ENCODE measurements around the gene COPA.
"Not testable (repeated sequence)": the region's sequence is repeated elsewhere in the genome, so short reads cannot be mapped to it uniquely, and the experiment has no call there.

The COPA gene

DNA sequence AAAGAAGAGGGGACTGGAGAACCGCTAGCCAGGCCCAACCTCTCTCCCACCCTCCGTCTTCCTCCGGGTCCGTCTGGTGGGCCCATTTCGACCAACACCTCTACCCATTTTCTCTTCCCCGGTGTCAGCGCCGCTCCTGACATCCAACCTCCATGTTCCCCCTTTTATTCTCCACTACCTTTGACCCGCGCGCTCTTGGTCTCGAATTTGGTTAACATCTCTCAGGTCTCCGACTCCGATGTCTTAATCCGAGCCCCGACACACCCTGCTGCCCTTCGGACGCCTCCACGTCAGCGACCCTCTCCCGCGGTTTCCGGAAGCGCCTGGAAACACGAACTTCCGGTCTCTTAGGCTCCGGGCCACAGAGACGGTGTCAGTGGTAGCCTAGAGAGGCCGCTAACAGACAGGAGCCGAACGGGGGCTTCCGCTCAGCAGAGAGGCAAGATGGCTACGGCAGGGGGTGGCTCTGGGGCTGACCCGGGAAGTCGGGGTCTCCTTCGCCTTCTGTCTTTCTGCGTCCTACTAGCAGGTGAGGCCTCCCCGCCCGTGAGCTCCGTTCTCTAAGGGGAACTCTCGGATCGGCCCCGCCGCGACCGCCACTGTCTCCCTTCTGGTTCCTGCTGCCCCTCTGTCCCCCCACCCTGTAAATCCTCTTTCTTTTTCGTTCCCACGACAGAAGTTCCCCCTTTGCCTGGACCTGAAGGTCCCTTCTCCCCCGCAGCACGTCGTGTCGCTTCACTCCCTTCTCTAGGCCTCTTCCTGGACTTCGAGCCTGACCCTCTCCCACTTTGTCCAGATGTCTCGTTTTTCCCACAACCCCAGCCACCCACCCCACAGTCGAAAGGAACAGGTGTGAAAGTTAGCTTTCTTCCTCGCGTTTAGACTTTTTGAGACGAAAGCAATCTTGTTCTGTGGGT lies at the start of gene COPA, which contains the start of gene NCSTN:
COPA (minus strand) TSS at position 298 of the 917 bp plus-strand sequence; CDS start at position 218, 80 bp downstream.
NCSTN (plus strand) TSS at position 431 of the 917 bp plus-strand sequence; CDS start at position 445, 14 bp downstream.
- H3K4me3 ChIP-seq (ENCODE audit: low read depth, low read length), result peak within 1 kb of the TSS; percentile 74

GRCh38 chr1:160388406-160388805 lies 45.4 kb upstream of the COPA start:
- not testable (repeated sequence) for H3K4me3 ChIP-seq (ENCODE audit: low read depth, low read length)

GRCh38 chr1:160384812-160385211 lies 41.8 kb upstream of the COPA start:
- not testable (repeated sequence) for H3K4me3 ChIP-seq (ENCODE audit: low read depth, low read length)

DNA sequence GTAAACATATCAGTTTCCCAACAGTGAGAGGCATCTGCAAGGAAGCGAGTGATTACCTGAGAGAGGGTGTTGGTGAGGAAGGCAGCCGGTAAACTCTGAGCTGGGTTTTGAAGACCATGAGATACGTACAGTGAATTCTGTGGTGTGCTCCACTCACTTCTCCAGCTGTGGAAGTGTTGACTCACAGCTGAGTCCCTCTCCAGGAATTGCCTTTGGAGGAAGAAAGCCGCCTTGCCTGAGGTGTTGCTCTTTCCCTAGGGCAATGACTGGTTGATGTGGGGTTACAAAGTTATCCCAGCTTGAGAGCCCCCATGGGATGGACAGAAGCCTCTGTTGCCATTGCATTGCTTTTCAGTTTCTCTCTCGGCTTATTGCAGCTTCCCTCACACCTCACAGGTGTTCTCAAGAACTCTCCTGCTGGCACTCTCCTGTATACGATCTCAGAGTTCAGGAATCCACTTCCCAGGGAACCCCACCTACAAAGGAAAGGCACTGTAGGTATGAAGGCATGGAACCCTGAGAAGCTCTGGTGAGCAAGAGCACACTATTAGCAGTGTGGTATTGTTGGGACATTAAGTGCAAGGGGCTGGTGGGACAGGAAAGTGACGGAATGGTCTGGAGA lies 34.6 kb upstream of the COPA start:
- no peak overlapping the region for H3K4me3 ChIP-seq (ENCODE audit: low read depth, low read length)

DNA sequence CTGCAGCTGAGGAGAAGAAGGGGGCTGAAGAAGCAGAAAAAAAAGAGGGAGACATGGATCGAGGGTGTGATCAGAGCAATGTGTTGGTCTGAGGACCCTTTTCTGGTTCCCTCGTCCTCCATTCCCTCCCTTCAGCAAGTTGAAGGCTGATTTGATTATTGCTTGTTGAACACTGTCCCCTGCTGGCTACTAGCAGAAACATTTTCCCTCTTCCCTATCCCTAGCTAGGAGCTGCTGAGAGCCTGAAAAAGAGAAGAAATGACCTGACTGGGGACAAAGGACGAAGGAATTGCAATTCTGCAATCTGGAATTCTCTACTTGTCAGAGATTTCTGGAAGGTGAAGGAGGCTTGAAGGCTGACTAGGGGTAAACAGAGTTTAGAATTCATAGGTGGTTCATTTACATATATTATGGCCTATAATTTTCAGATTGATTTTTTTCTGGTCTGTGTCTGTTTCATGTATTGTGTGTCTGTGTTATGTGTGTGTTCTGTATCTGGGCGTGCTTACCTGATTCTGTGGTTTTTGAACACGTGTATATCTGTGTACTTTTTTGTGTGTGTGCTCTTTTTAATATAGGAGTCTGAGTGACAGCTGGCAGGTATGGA lies 33.6 kb upstream of the COPA start:
- no peak overlapping the region for H3K4me3 ChIP-seq (ENCODE audit: low read depth, low read length)

GRCh38 chr1:160375788-160376524 lies 32.9 kb upstream of the COPA start:
- no peak overlapping the region for H3K4me3 ChIP-seq (ENCODE audit: low read depth, low read length)

DNA sequence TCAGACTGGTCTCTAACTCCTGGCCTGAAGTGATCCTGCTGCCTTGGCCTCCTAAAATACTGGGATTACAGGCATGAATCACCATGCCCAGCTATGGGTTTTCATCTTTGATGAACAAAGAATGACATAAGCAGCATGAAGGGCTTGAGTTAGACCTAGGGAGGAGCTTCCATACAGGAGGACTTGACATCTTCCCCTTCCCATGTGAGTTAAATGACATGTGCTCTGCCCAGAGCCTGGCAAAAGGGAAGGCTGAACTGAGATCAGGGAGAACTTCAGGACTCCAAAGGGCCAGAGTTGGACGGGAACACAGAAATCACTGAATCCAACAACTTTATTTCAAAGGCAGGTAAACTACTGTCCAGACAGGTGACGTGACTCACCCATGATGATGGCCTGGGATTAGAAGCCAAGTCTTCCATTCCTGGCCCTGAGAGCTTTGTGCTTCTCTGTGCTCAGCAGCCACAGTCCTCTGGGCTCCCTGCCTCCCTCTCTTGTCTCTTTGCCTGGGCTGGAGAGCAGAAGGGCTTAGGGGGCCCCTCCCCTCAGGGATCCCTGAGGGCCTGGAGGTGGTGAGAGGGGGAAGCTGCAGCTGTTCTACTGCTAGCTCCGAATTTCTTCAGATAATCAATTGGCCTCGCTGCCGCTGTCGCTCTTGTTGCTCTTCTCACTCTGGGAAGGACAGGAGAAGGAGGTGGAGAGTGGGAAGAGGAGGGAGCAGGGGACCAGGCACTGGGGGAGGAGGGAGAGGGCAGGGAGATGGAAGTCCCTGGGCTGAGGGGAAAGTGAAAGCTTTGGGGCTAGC lies 31.5 kb upstream of the COPA start:
- H3K4me3 ChIP-seq (ENCODE audit: low read depth, low read length), result no peak overlapping the region

GRCh38 chr1:160373696-160374095 lies 30.6 kb upstream of the COPA start:
- H3K4me3 ChIP-seq (ENCODE audit: low read depth, low read length), result no peak overlapping the region

DNA sequence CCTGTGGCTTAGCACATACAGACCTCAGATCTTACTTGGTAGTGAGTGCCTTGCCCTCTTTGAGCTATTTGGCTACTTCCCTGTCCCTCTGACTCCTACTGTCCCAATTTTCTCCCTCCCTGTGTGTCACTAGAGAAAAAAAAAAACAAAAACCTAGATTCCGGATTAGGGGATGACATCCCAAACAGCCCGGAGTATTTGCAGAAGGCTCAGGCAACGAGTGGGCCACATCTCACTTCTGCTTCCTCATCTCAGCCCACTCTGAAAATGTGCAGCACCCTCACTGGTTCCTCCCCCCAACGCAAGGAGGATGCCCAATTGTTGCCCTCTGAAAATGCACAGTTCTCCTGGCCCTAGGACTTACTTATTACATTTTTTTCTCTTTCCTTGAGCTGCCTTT lies 28.7 kb upstream of the COPA start:
- no peak overlapping the region for H3K4me3 ChIP-seq (ENCODE audit: low read depth, low read length)

DNA sequence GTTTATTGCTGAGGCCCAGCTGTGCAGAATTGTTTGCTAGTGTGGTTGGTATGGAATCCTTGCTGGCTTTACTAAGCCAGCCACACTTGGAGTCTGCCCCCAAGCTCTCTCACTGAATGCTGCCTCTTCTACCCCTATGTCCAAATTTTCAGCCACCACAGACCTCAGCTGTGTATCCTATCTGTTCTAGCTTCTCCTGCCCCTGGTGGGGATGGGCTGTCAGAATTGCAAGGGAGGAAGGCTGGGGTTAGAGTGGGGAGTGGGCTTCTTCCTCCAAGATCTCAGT lies 28.2 kb upstream of the COPA start:
- H3K4me3 ChIP-seq (ENCODE audit: low read depth, low read length), result no peak overlapping the region

DNA sequence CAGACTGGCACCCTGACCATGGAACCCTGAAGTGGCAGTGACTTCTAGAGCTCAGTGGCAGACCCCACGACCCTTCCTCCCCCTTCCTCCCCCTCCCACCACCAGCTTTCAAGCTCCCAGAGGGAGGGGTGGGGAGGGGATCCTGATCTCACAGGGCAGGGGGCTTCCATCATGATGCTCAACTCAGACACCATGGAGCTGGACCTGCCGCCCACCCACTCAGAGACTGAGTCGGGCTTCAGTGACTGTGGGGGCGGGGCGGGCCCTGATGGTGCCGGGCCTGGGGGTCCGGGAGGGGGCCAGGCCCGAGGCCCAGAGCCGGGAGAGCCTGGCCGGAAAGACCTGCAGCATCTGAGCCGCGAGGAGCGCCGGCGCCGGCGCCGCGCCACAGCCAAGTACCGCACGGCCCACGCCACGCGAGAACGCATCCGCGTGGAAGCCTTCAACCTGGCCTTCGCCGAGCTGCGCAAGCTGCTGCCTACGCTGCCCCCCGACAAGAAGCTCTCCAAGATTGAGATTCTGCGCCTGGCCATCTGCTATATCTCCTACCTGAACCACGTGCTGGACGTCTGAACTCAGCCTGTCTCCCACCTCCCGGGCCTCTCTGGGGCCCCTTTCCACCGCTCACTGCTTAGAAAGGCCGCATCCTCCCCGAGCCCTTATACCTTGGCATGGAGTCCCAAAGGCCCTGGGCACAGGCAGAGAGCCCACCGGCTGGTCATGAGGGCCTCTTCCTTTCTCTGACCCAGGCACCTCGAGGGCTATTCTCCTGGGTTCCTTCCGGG lies 27.7 kb upstream of the COPA start:
- H3K4me3 ChIP-seq (ENCODE audit: low read depth, low read length), result no peak overlapping the region

GRCh38 chr1:160369087-160369486 lies 26.0 kb upstream of the COPA start:
- H3K4me3 ChIP-seq (ENCODE audit: low read depth, low read length), result no peak overlapping the region

DNA sequence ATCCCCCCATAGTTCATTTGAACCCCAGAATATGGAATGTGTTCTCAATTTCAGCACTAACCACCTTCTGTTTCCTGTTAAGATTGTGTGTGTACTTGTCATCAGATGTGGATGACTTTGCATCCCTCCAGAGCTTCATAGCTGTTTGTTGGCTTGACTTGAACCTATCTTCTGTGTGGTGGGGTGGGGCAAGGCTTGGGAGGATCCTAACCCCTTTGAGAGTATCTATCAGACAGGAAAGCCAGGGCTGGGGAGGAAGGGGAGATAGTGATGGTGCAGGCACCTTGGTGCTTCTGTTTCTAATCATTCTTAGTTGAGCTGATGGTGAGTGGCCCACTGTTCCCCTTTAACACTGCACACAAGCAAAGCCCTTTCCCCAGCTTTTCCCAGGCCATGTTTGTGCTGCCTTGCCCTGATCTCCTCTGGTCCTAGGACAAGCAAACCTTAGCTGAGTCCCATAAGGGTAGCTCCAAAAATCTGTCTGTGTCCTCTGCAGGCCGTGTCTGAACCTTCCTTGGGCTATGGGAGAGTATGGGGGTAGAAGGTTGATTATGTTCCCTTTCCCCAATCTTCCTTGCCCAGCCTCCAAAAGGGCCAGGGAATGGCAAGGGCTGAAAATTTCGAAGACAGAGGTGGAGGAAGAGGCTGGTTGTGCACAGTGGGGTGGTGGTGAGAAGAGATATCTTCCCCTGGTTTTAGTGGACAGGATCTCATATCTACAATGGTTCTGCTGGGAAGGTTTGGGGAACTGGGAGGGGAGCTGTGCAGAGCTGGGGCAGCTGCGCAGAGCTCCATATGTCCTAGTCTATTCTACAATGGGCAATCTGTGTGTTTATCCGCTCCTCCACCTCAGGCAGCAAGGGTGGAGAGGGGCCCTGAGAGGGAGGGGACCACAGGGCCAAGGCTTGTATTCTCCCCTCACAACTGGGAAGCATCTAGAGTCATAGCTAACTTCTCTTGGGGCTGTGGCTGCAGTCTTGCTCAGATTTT lies 25.2 kb upstream of the COPA start:
- H3K4me3 ChIP-seq (ENCODE audit: low read depth, low read length), result no peak overlapping the region

- no peak overlapping the region for H3K4me3 ChIP-seq (ENCODE audit: low read depth, low read length)
These were observed 24.5 kb upstream of the COPA start for GRCh38 chr1:160367516-160367900.

DNA sequence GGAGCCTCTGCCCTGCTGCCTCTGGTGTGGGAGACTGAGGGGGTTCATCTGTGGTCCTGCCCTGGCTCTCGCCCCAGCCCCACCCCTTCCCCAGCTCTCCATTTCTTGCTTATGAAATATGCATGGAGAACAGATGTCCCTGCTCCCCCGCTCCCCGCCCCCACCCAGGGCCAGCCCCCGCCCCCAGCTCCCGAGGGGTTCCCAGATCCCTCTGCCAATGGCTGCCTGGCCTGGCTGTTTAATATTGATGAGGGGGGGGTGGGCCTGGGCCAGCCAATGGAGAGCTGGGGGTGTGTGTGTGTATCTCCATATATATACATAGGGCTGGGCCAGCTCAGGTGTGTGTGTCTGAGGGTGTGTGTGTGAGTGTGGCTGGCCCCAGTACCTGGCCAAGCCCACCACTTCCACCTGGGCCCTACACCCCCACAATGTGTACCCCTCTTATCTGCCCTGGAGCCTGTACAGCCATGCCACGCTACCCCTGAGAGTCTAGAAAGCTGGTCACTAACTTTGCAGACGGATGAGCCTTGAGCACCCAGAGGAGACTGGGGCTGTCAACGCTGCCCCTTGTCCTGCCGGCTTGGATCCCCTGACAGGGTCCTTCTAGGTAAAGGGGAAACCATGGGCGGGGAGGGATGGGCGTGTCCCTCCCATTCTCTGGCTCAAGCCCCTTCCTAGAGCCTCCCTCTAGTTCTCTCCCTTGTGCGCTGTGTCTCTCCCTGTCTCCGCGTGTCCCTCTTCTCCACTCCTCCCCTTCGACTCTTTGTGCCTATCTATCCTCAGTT lies 23.9 kb upstream of the COPA start, which contains the start of gene NHLH1:
NHLH1 (plus strand) TSS at position 341 of the 785 bp plus-strand sequence. CDS start 3,661 bp downstream, outside the sequence.
- H3K4me3 ChIP-seq (ENCODE audit: low read depth, low read length), result no peak within 1 kb of the TSS

- no peak overlapping the region for H3K4me3 ChIP-seq (ENCODE audit: low read depth, low read length)
These were observed 22.3 kb upstream of the COPA start for GRCh38 chr1:160365325-160365724.

- no peak overlapping the region for H3K4me3 ChIP-seq (ENCODE audit: low read depth, low read length)
These were observed 21.1 kb upstream of the COPA start for GRCh38 chr1:160363951-160364735.
